ENCODE data around the gene NRG2. TPM values are rescaled to one million over a fixed set of nuclear protein-coding genes. Genes with fewer than 3 reads are reported as not detected.

NRG2 gene
- total RNA-seq, 1 donor from 2014 or later = 1.4 TPM

- Mint-ChIP-seq H3K9me3 (no peaks in the 10 kb centered on the region), H3K36me3 (no peaks in the 10 kb centered on the region), H3K27me3 (peaks cover 54% of the 10 kb centered on the region), H3K4me1 (ENCODE audit: unreplicated experiment) (no peaks in the 10 kb centered on the region), H3K4me3 (no peak overlapping the region), H3K27ac (no peak overlapping the region)
- TF ChIP-seq CTCF (conservative IDR thresholded peaks at IDR 0.05) = no peak
- no peak for DNase-seq (ENCODE audit: extremely low spot score, unreplicated experiment)
These were observed 203.8 kb downstream of the NRG2 start for GRCh38 chr5:139839232-139839815.

DNA sequence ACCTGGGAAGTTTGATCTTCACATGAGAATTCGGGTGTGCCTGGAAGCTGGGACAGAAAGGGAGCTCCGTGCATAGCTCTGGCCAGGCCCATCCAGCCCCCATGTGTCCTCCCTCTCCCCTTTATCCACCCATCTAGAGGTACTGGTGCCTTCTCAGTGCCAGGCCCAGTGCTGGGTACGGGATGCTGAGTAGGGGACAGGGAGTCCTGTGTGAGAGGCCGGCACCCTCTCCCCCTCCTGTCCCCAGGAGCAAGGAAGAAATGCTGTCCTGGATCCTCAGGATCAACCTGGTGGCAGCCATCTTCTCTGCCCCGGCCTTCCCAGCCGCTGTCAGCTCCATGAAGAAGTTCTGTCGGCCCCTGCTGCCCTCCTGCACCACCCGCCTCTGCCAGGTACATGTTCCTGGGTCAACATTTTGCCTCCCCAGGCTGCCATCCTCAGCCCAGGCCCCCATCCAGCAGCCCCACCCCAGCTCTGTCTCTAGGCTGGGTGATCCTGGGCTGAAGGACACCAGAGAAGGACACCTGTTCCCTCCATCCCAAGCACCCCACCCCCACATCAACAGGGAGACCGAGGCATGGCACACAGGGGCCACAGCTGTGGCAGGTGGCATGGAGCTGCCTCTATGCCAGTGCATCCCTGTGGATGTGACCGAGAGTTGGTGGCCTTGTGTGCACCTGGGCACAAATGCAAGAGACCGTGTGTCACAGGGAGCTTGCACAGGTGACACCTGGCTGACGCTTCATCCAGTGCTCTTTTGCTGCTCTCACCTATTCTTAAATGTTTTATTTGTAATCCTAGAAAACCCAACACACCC lies 204.5 kb downstream of the NRG2 start:
- Mint-ChIP-seq H3K4me1 (ENCODE audit: unreplicated experiment) (no peaks in the 10 kb centered on the region), H3K27ac (no peak overlapping the region), H3K27me3 (peaks cover 55% of the 10 kb centered on the region), H3K36me3 (no peaks in the 10 kb centered on the region), H3K4me3 (no peak overlapping the region), H3K9me3 (no peaks in the 10 kb centered on the region)
- DNase-seq (ENCODE audit: extremely low spot score, unreplicated experiment) = no peak
- no peak for TF ChIP-seq CTCF (conservative IDR thresholded peaks at IDR 0.05)

- no peaks in the 10 kb centered on the region for H3K9me3 Mint-ChIP-seq
- no peak overlapping the region for H3K27ac Mint-ChIP-seq
- H3K4me1 Mint-ChIP-seq (ENCODE audit: unreplicated experiment) = no peaks in the 10 kb centered on the region
- no peak for DNase-seq (ENCODE audit: extremely low spot score, unreplicated experiment)
- no peaks in the 10 kb centered on the region for H3K36me3 Mint-ChIP-seq
- H3K27me3 Mint-ChIP-seq = peaks cover 57% of the 10 kb centered on the region
- no peak for TF ChIP-seq CTCF (conservative IDR thresholded peaks at IDR 0.05)
- H3K4me3 Mint-ChIP-seq = no peak overlapping the region
These were observed 205.3 kb downstream of the NRG2 start for GRCh38 chr5:139837711-139838380.

DNA sequence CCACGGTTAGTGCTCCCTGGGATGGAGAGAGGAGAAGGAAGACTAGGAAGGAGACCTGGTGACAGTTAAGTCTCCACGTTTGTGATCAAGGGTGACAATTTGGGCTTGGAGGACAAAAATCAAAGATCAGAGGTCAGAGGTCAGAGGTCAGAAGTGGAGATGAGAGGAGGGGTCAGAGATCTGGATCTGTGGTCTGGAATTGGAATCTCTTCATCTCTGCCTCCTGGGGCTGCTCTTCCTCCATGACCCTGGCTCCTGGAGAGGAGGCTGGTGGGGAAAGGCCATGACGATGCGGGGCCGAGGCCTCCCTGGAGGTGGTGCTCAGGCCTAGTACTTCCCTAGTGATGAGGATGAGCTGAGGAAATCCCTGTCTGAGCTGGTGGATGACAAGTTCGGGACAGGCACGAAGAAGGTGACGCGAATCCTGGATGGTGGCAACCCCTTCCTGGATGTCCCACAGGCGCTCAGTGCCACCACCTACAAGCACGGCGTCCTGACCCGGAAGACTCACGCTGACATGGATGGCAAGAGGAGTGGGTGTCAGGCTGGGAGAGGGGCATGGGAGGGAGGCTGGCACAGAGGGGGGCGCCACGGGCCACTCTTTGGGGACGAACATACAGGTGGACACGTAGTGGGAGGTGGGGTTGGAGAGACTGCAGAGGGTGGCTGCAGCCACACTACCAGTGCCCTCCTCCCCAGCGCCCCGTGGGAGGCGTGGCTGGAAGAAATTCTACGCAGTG lies 206.5 kb downstream of the NRG2 start:
- H3K9me3 Mint-ChIP-seq = no peaks in the 10 kb centered on the region
- peaks cover 61% of the 10 kb centered on the region for H3K27me3 Mint-ChIP-seq
- no peaks in the 10 kb centered on the region for H3K36me3 Mint-ChIP-seq
- no peak overlapping the region for H3K27ac Mint-ChIP-seq
- no peak for DNase-seq (ENCODE audit: extremely low spot score, unreplicated experiment)
- no peak overlapping the region for H3K4me3 Mint-ChIP-seq
- H3K4me1 Mint-ChIP-seq (ENCODE audit: unreplicated experiment) = no peaks in the 10 kb centered on the region
- TF ChIP-seq CTCF (conservative IDR thresholded peaks at IDR 0.05) = no peak

DNA sequence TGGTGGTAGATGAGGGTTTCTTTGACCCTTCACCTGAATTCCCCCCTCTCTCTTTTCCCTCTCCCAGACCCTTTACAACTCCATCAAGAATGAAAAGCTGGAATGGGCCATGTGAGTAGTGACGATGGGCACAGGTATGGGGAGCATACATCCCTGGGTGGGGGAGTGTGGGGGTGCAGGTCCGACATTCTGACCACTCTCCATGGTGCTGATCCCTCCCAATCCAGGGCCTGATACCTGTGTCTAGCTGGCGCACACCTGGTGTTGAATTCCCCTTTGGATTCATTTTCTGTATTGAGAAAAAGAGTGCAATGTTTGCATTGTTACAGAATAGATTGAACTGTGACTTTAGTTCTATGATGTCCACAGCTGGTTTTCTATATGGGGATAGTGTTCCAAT lies 207.4 kb downstream of the NRG2 start:
- H3K9me3 Mint-ChIP-seq = no peaks in the 10 kb centered on the region
- H3K4me3 Mint-ChIP-seq = no peak overlapping the region
- peaks cover 61% of the 10 kb centered on the region for H3K27me3 Mint-ChIP-seq
- H3K36me3 Mint-ChIP-seq = no peaks in the 10 kb centered on the region
- H3K4me1 Mint-ChIP-seq (ENCODE audit: unreplicated experiment) = no peaks in the 10 kb centered on the region
- no peak for DNase-seq (ENCODE audit: extremely low spot score, unreplicated experiment)
- no peak overlapping the region for H3K27ac Mint-ChIP-seq
- TF ChIP-seq CTCF (conservative IDR thresholded peaks at IDR 0.05) = no peak
